Gastrocnemius medialis (tissue), 4 donors: ENCODE data around the gene BCL11A. TPM values are rescaled to one million over a fixed set of nuclear protein-coding genes. Genes with fewer than 3 reads are reported as not detected.

Experiments used
- ATAC-seq, 2 donors: fragments of 150-250 bp; one replicate each; pipeline ENCODE4 v1.9.1; 2016
- DNase-seq, 2 donors: peaks; one replicate each; pipeline ENCODE4 v3.0.0-alpha.2; 2019
- H3K27ac ChIP-seq, 4 donors: fragments of 200-600 bp; sonication (generic); 1 replicate in 1 of 4; 2 replicates in 3 of 4; pipeline ENCODE4 v1.5.1; 2016 to 2018; ENCODE audit warnings: mild to moderate bottlenecking in 2 of 4, moderate library complexity in 1 of 4
- H3K27me3 ChIP-seq, 3 donors: fragments of 200-600 bp; sonication (generic) in 2 of 3; 1 replicate in 1 of 3; 2 replicates in 2 of 3; pipeline versions ENCODE4 v1.5.1 to v1.6.0; 2016 to 2019; ENCODE audit warnings: mild to moderate bottlenecking in 1 of 3, moderate library complexity in 1 of 3
- H3K36me3 ChIP-seq, 2 donors: fragments of 200-600 bp; sonication (generic) in 1 of 2; one replicate each; pipeline ENCODE4 v1.5.1; 2017 to 2018
- H3K4me1 ChIP-seq, 2 donors: fragments of 200-600 bp; sonication (generic) in 1 of 2; one replicate each; pipeline ENCODE4 v1.5.1; 2016 to 2017; ENCODE audit warnings: mild to moderate bottlenecking in 2 of 2
- H3K4me3 ChIP-seq, 4 donors: fragments of 200-600 bp; sonication (generic) in 3 of 4; 1 replicate in 1 of 4; 2 replicates in 3 of 4; pipeline ENCODE4 v1.5.1; 2016 to 2019; ENCODE audit warnings: mild to moderate bottlenecking in 2 of 4
- H3K9me3 ChIP-seq, 3 donors: fragments of 200-600 bp; sonication (generic) in 2 of 3; 1 replicate in 1 of 3; 2 replicates in 2 of 3; pipeline ENCODE4 v1.5.1; 2016 to 2019
- POLR2A ChIP-seq, 2 donors: fragments of 450-650 bp; IDR thresholded peaks; one replicate each; pipeline ENCODE4 v1.6.1; 2017; ENCODE audit warnings: antibody characterized with exemption in 2 of 2, mild to moderate bottlenecking in 2 of 2, moderate library complexity in 2 of 2
- in situ Hi-C, 4 donors: fragments of 200-750 bp; cut with MboI; loops; one replicate each; pipeline versions ENCODE4 v1.15.0 to v1.8.0; 2017; ENCODE audit warnings: low sequenced_read_pairs in 4 of 4
- intact Hi-C: fragments of 100-400 bp; cut with DNase I; formaldehyde crosslinking; loops from one replicate; pipeline ENCODE4 v1.15.1; 2023; ENCODE audit warnings: low total_unique reads
- total RNA-seq, 4 donors: library from RNA; depleted of rRNA; stranded (reverse); fragments of >200 nt; gene quantifications; one replicate each; pipeline versions ENCODE4 v1.1.0 to v1.2.3, GENCODE V29; 2016
- TF ChIP-seq, protein P1 (sequence below), 5 experiments: fragments of 450-650 bp in 3 of 5; fragments of 200-600 bp in 2 of 5; sonication (generic) in 2 of 5; IDR thresholded peaks in 4 of 5; conservative IDR thresholded peaks in 1 of 5; 1 replicate in 4 of 5; 2 replicates in 1 of 5; pipeline ENCODE4 v1.5.1; 2016 to 2019; ENCODE audit warnings: antibody characterized with exemption in 5 of 5, mild to moderate bottlenecking in 3 of 5, moderate library complexity in 3 of 5

The BCL11A gene
- total RNA-seq, 4 donors from 2014 or later = 0.04 to 1.0 (median 0.07) TPM; not detected in 1

DNA sequence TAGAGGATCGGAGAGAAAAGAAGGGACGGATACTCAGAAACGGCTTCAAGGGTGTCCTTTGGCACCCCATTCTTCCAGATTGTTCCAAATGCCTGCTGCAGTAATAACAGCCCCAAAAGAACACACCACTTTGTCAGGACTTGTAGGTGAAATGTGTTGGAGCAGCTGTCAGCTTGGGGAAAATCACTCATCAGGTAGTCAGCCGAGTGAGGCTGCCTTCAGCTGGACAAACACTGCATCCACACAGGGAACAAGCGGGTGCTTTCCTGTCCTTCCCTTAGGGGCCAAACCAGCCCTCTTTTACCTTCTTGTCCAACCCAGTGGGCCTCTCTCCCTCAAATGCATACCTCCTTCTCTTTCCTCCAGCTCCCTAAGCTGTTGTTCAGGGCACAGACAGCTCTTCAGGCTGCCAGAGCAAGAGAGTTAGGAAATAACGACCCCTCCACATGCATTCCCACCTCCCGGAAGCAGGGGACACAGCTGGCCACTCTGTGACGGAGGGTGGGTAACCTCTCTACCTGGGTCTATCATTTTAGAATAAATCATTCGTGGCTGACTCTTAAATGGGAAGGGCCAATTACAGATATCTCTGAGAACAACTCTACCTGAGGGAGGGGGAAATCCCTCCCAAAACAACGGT lies 48.1 kb downstream of the BCL11A start:
- no peaks in the 10 kb centered on the region for H3K36me3 ChIP-seq
- TF ChIP-seq, protein P1, sequence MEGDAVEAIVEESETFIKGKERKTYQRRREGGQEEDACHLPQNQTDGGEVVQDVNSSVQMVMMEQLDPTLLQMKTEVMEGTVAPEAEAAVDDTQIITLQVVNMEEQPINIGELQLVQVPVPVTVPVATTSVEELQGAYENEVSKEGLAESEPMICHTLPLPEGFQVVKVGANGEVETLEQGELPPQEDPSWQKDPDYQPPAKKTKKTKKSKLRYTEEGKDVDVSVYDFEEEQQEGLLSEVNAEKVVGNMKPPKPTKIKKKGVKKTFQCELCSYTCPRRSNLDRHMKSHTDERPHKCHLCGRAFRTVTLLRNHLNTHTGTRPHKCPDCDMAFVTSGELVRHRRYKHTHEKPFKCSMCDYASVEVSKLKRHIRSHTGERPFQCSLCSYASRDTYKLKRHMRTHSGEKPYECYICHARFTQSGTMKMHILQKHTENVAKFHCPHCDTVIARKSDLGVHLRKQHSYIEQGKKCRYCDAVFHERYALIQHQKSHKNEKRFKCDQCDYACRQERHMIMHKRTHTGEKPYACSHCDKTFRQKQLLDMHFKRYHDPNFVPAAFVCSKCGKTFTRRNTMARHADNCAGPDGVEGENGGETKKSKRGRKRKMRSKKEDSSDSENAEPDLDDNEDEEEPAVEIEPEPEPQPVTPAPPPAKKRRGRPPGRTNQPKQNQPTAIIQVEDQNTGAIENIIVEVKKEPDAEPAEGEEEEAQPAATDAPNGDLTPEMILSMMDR (IDR thresholded peaks at IDR 0.05 in 4 of 5, conservative IDR thresholded peaks at IDR 0.05 in 1 of 5) = no peak
- TF ChIP-seq POLR2A (IDR thresholded peaks at IDR 0.05) = no peak
- no peak for DNase-seq
- no peak overlapping the region for H3K4me3 ChIP-seq
- H3K9me3 ChIP-seq = no peaks in the 10 kb centered on the region
- ATAC-seq = no peak
- in situ Hi-C loops = no loop called here
- no peak overlapping the region for H3K27ac ChIP-seq
- H3K27me3 ChIP-seq = no peaks in the 10 kb centered on the region
- H3K4me1 ChIP-seq = no peaks in the 10 kb centered on the region
- intact Hi-C loops = no loop called here

DNA sequence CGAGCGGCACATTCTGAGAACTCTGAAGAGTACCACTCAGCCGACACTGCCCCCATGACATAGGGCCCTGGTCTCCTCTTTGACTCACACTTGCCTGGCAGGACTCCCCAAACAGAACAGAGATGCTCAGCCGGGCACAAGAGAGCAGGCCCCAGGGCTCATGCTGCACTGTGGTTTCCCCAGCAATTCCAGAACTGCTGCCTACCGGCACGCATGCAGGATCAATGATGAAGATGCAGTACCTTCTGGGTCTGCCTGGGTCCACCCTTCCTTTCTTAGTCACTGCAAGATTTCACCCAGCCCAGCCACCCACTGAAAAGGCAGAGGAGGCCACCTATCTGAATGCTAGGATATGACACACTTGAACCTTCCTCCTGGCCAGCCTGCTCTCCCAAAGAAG lies 49.4 kb downstream of the BCL11A start:
- no peaks in the 10 kb centered on the region for H3K4me1 ChIP-seq
- TF ChIP-seq, protein P1 (IDR thresholded peaks at IDR 0.05 in 4 of 5, conservative IDR thresholded peaks at IDR 0.05 in 1 of 5) = no peak
- TF ChIP-seq POLR2A (IDR thresholded peaks at IDR 0.05) = no peak
- in situ Hi-C loops (no loop called here), intact Hi-C loops (no loop called here)
- H3K36me3 ChIP-seq = no peaks in the 10 kb centered on the region
- H3K9me3 ChIP-seq = no peaks in the 10 kb centered on the region
- H3K27me3 ChIP-seq = no peaks in the 10 kb centered on the region
- DNase-seq (no peak), ATAC-seq (no peak)
- no peak overlapping the region for H3K27ac ChIP-seq
- H3K4me3 ChIP-seq = no peak overlapping the region

DNA sequence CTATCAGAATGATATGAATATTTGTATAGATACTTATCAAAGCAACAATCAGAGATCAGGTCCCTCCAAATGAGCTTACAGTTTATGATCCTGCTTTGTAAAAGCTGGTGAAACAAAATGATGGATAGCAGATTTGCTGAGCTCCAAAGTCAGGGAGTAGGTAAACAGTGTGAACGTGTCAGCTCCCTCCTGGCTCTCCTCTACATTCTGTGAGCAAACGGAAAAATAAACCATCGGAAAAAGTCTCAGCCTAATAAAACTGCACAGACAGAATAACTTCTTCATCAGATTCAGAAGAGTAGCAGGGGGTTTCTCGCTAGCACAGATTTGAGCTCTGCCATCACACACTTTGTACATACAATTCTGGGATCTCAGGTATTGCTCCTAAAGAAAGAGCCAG lies 51.3 kb downstream of the BCL11A start:
- in situ Hi-C loops = no loop called here
- TF ChIP-seq POLR2A (IDR thresholded peaks at IDR 0.05) = no peak
- TF ChIP-seq, protein P1 (IDR thresholded peaks at IDR 0.05 in 4 of 5, conservative IDR thresholded peaks at IDR 0.05 in 1 of 5) = no peak
- no peak for ATAC-seq
- Histone ChIP-seq H3K4me1 (no peaks in the 10 kb centered on the region), H3K4me3 (no peak overlapping the region), H3K27me3 (no peaks in the 10 kb centered on the region), H3K36me3 (no peaks in the 10 kb centered on the region), H3K9me3 (no peaks in the 10 kb centered on the region), H3K27ac (no peak overlapping the region)
- no peak for DNase-seq
- intact Hi-C loops = no loop called here

DNA sequence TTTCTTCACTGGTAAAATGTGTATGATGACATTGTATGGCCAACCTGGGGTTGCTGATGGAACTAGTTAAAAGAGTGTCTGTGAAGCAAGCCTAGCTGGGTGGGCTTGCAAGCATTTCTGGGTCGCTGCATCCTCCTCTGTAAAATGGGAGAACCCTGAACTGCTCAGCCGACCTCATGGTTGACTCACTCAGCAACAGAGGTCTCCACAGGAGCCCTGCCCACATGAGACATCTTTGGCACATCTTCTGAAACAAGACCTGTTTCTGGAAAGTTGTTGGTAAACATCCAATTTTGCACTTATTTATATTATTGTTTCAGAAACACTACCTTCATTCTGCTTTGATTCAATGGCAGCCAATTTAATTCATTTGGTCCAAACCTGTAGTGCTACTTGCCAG lies 52.6 kb downstream of the BCL11A start:
- no peaks in the 10 kb centered on the region for H3K36me3 ChIP-seq
- no peak for TF ChIP-seq POLR2A (IDR thresholded peaks at IDR 0.05)
- TF ChIP-seq, protein P1 (IDR thresholded peaks at IDR 0.05 in 4 of 5, conservative IDR thresholded peaks at IDR 0.05 in 1 of 5) = no peak
- H3K9me3 ChIP-seq = no peaks in the 10 kb centered on the region
- in situ Hi-C loops (no loop called here), intact Hi-C loops (no loop called here)
- DNase-seq = no peak
- no peaks in the 10 kb centered on the region for H3K4me1 ChIP-seq
- no peak overlapping the region for H3K4me3 ChIP-seq
- no peak overlapping the region for H3K27ac ChIP-seq
- no peak for ATAC-seq
- no peaks in the 10 kb centered on the region for H3K27me3 ChIP-seq
